Endothelial cell of umbilical vein (primary cell): ENCODE measurements around the gene PRXL2B. TPM values are rescaled to one million over a fixed set of nuclear protein-coding genes. Genes with fewer than 3 reads are reported as not detected.

Source experiments
- BruUV-seq: library from RNA; stranded (reverse); fragments of 400-500 nt; replicated peaks from 2 replicates; lab custom pipeline; 2021; lab: Mats Ljungman, UMichigan
- CTCF ChIA-PET: fragments of 300-600, 350-600 bp; sonication (Branson Sonifier 250); formaldehyde crosslinking; loops from one replicate; lab custom pipeline; 2021; ENCODE audit warnings: antibody characterized with exemption, inconsistent platforms; lab: Charles Lee
- POLR2A ChIA-PET: fragments of 300-600, 350-600 bp; sonication (Branson Sonifier 250); formaldehyde crosslinking; loops from one replicate; lab custom pipeline; 2021; ENCODE audit warnings: antibody characterized with exemption, inconsistent platforms; lab: Charles Lee
- DNase-seq: peaks from one replicate; pipeline ENCODE4 v3.0.0-alpha.2; 2011; ENCODE audit warnings: low read depth, low spot score
- FAIRE-seq: peaks from 2 replicates; lab custom pipeline; 2011; peaks lifted over from hg19 to GRCh38; lab: Jason Lieb, UNC
- H2AFZ ChIP-seq: 2 replicates; pipeline ENCODE4 v1.6.0; 2012; ENCODE audit warnings: low read depth, low read length, control low read depth, inconsistent platforms
- H3K27ac ChIP-seq: 2 replicates; pipeline ENCODE4 v1.5.1; 2011; ENCODE audit warnings: low read depth, mild to moderate bottlenecking, control low read depth, low read length, moderate library complexity; ENCODE audit not compliant: insufficient read depth
- H3K27me3 ChIP-seq, 2 experiments: 2 replicates each; pipeline versions ENCODE4 v1.6.0 to v1.6.1; 2011; ENCODE audit warnings: low read length in 2 of 2, mixed read lengths in 1 of 2; ENCODE audit not compliant: control insufficient read depth in 2 of 2, insufficient read depth in 2 of 2
- H3K36me3 ChIP-seq, 2 experiments: 2 replicates in 1 of 2; 3 replicates in 1 of 2; pipeline ENCODE4 v1.5.1; 2011; ENCODE audit warnings: low read length in 2 of 2, mild to moderate bottlenecking in 1 of 2, moderate library complexity in 1 of 2; ENCODE audit not compliant: control insufficient read depth in 2 of 2, insufficient read depth in 2 of 2; ENCODE audit errors: extremely low read depth in 1 of 2
- H3K4me1 ChIP-seq: 3 replicates; pipeline ENCODE4 v1.5.1; 2011; ENCODE audit warnings: mild to moderate bottlenecking, low read length; ENCODE audit not compliant: control insufficient read depth, insufficient read depth; ENCODE audit errors: extremely low read depth
- H3K4me2 ChIP-seq: 2 replicates; pipeline ENCODE4 v1.6.1; 2011; ENCODE audit warnings: low read length, control low read depth, mixed read lengths; ENCODE audit not compliant: insufficient read depth
- H3K4me3 ChIP-seq, 3 experiments: fragments of 200-600 bp in 1 of 3; sonication (generic), shearing (Covaris generic) in 1 of 3; replicated peaks in 1 of 3; 2 replicates each; pipeline ENCODE4 v1.5.1; 2011 to 2016; ENCODE audit warnings: control low read depth in 3 of 3, low read length in 3 of 3, mild to moderate bottlenecking in 2 of 3, inconsistent platforms in 1 of 3, low read depth in 1 of 3, moderate library complexity in 1 of 3; ENCODE audit not compliant: insufficient read depth in 1 of 3
- H3K79me2 ChIP-seq: 2 replicates; pipeline ENCODE4 v1.6.0; 2012; ENCODE audit warnings: low read length, inconsistent platforms; ENCODE audit not compliant: control insufficient read depth, insufficient read depth
- H3K9ac ChIP-seq: replicated peaks from 2 replicates; pipeline ENCODE3; 2011; ENCODE audit warnings: low read length, control low read depth; ENCODE audit not compliant: insufficient read depth; ENCODE audit errors: extremely low read depth
- H3K9me1 ChIP-seq: replicated peaks from 3 replicates; pipeline ENCODE4 v1.6.0; 2011; ENCODE audit warnings: mild to moderate bottlenecking, low read length; ENCODE audit not compliant: control insufficient read depth, insufficient read depth; ENCODE audit errors: extremely low read depth
- H3K9me3 ChIP-seq: replicated peaks from 2 replicates; pipeline ENCODE4 v1.5.1; 2012; ENCODE audit warnings: low read length, inconsistent platforms; ENCODE audit not compliant: control insufficient read depth, insufficient read depth
- H4K20me1 ChIP-seq: replicated peaks from 2 replicates; pipeline ENCODE3; 2011; ENCODE audit warnings: mild to moderate bottlenecking, low read length; ENCODE audit not compliant: control insufficient read depth, insufficient read depth; ENCODE audit errors: extremely low read depth
- CTCF ChIP-seq, 2 donors: IDR thresholded peaks; 1 replicate in 1 of 2; 2 replicates in 1 of 2; pipeline ENCODE4 v1.5.1; 2011; ENCODE audit warnings: low read length in 2 of 2, mild to moderate bottlenecking in 2 of 2, moderate library complexity in 2 of 2, control low read depth in 1 of 2, inconsistent platforms in 1 of 2, low read depth in 1 of 2; ENCODE audit not compliant: insufficient read depth in 1 of 2; ENCODE audit errors: extremely low read depth in 1 of 2
- EZH2 ChIP-seq: IDR thresholded peaks from 2 replicates; pipeline ENCODE4 v1.6.1; 2012; ENCODE audit warnings: borderline replicate concordance, low read depth, mild to moderate bottlenecking, moderate library complexity, low read length, inconsistent platforms; ENCODE audit not compliant: severe bottlenecking
- FOS ChIP-seq: IDR thresholded peaks from 2 replicates; pipeline ENCODE4 v1.6.1; 2011; ENCODE audit warnings: mild to moderate bottlenecking, low read length, moderate library complexity, borderline replicate concordance; ENCODE audit not compliant: insufficient read depth
- GATA2 ChIP-seq: IDR thresholded peaks from 2 replicates; pipeline ENCODE4 v1.7.0; 2011; ENCODE audit warnings: low read depth, mild to moderate bottlenecking, moderate library complexity, mixed read lengths, low read length; ENCODE audit not compliant: insufficient read length, insufficient read depth
- JUN ChIP-seq: IDR thresholded peaks from 2 replicates; pipeline ENCODE4 v1.6.1; 2011; ENCODE audit warnings: borderline replicate concordance, low read depth; ENCODE audit not compliant: insufficient read length, insufficient read depth
- MAX ChIP-seq: IDR thresholded peaks from 2 replicates; pipeline ENCODE4 v1.6.1; 2011; ENCODE audit not compliant: insufficient read depth, insufficient read length
- MYC ChIP-seq: IDR thresholded peaks from one replicate; pipeline ENCODE4 v1.6.1; 2011; ENCODE audit warnings: mild to moderate bottlenecking, low read depth, low read length
- POLR2A ChIP-seq: IDR thresholded peaks from 2 replicates; pipeline ENCODE4 v1.6.1; 2012; ENCODE audit warnings: low read depth, mild to moderate bottlenecking, control low read depth, low read length
- POLR2AphosphoS5 ChIP-seq: IDR thresholded peaks from 2 replicates; pipeline ENCODE4 v1.6.1; 2012; ENCODE audit warnings: low read depth, mild to moderate bottlenecking, control low read depth, low read length, moderate library complexity; ENCODE audit not compliant: insufficient read depth
- dilution Hi-C: fragments of 300-500 bp; cut with MboI; formaldehyde crosslinking; loops from one replicate; pipeline ENCODE4 v1.15.0; 2019; ENCODE audit warnings: low sequenced_read_pairs; ENCODE audit not compliant: extremely low pct_ligation_motif_present
- intact Hi-C: fragments of 100-400 bp; cut with micrococcal nuclease; formaldehyde crosslinking; loops from one replicate; pipeline ENCODE4 v1.10.0; 2022
- polyA plus RNA-seq, 4 experiments: library from polyadenylated mRNA; depleted of rRNA in 3 of 4; stranded (reverse) in 3 of 4; unstranded in 1 of 4; fragments of >200 nt; gene quantifications; 2 replicates each; pipeline versions ENCODE4 v1.2.1 to v1.2.3, GENCODE V29; 2011 to 2012; ENCODE audit warnings: missing spikeins in 1 of 4
- total RNA-seq: library from RNA; stranded (reverse); gene quantifications from 2 replicates; pipeline ENCODE4 v1.2.3, GENCODE V29; 2021

PRXL2B gene
- total and polyA plus RNA-seq, 2 donors (not counting 3 experiments of a cell fraction or from before 2014, with no cell fraction given): 29.6 to 55.8 TPM

GRCh38 chr1:2544875-2545640, 41.5 kb upstream of the PRXL2B start:
- no peak for DNase-seq
- POLR2A ChIA-PET: no interaction called here
- H3K4me1 ChIP-seq: peaks cover 27% of the 10 kb centered on the region
- no peaks in the 10 kb centered on the region for H4K20me1 ChIP-seq
- TF ChIP-seq FOS (no peak), POLR2A (no peak), GATA2 (no peak), POLR2AphosphoS5 (no peak), EZH2 (no peak), CTCF (IDR thresholded peaks at IDR 0.05; ENCODE audit: extremely low read depth in 1 of 2, insufficient read depth in 1 of 2, low read depth in 1 of 2, low read length in 2 of 2) (no peak), JUN (no peak), MYC (no peak), MAX (no peak)
- dilution Hi-C loops: no loop called here
- intact Hi-C loops: no loop called here
- H3K27me3 ChIP-seq: peaks cover 0 to 1% of the 10 kb centered on the region in 2 experiments
- FAIRE-seq: no peak
- no TSS peak for BruUV-seq
- H3K79me2 ChIP-seq: no peaks in the 10 kb centered on the region
- CTCF ChIA-PET: interaction anchor here (1.1 to 1.4 kb wide), 3 partner anchors 19 to 908 kb away, joined by 3 to 10 read pairs (median 5); partner anchors contain the start of gene PANK4
- no peak overlapping the region for H3K9ac ChIP-seq
- no peaks in the 10 kb centered on the region for H3K9me1 ChIP-seq
- H3K9me3 ChIP-seq: no peaks in the 10 kb centered on the region
- H3K36me3 ChIP-seq: no peaks in the 10 kb centered on the region
- no peak overlapping the region for H3K4me3 ChIP-seq
- H2AFZ ChIP-seq: no peak overlapping the region
- H3K27ac ChIP-seq: no peak overlapping the region
- H3K4me2 ChIP-seq: no peak overlapping the region
